HEK293 (cell line): Measurements from ENCODE around the gene CANT1.

Experiments
- CTCF ChIA-PET: fragments of 350-600 bp; formaldehyde crosslinking; extraction: SDS; loops from one replicate; lab custom pipeline; 2021; ENCODE audit warnings: antibody characterized with exemption; lab: Yijun Ruan, JAX
- POLR2A ChIA-PET: fragments of 300-600 bp; formaldehyde crosslinking; extraction: SDS; loops from one replicate; lab custom pipeline; 2020; ENCODE audit warnings: antibody characterized with exemption, inconsistent platforms; lab: Yijun Ruan, JAX
- H3K27ac ChIP-seq: fragments of 200-500 bp; sonication (Bioruptor generic); 2 replicates; pipeline ENCODE4 v1.5.1; 2014; ENCODE audit warnings: low read depth, low read length, control low read depth, inconsistent platforms; ENCODE audit errors: extremely low read depth
- H3K36me3 ChIP-seq, 2 experiments: fragments of 200-500 bp in 1 of 2; sonication (Bioruptor generic) in 1 of 2; 1 replicate in 1 of 2; 2 replicates in 1 of 2; pipeline ENCODE4 v1.5.1; 2014 to 2017; ENCODE audit warnings: inconsistent platforms in 2 of 2, low read length in 2 of 2; ENCODE audit not compliant: control insufficient read depth in 2 of 2, insufficient read depth in 1 of 2
- H3K4me1 ChIP-seq: fragments of 200-500 bp; sonication (Bioruptor generic); 2 replicates; pipeline ENCODE4 v1.5.1; 2014; ENCODE audit warnings: mild to moderate bottlenecking, low read length, inconsistent platforms; ENCODE audit not compliant: control insufficient read depth, insufficient read depth
- H3K4me3 ChIP-seq: 2 replicates; pipeline ENCODE4 v1.5.1; 2011; ENCODE audit warnings: low read depth, mild to moderate bottlenecking, control low read depth, low read length, moderate library complexity
- H3K9me3 ChIP-seq: fragments of 200-500 bp; sonication (Bioruptor generic); 2 replicates; pipeline ENCODE4 v1.5.1; 2014; ENCODE audit warnings: low read depth, low read length, inconsistent platforms; ENCODE audit not compliant: control insufficient read depth, insufficient read depth
- KLF1 ChIP-seq: fragments of 450-650 bp; formaldehyde crosslinking; IDR thresholded peaks from 2 replicates; pipeline ENCODE4 v1.5.1; 2016; ENCODE audit warnings: missing biosample characterization, missing genetic modification characterization
- KLF16 ChIP-seq: fragments of 450-650 bp; formaldehyde crosslinking; IDR thresholded peaks from 2 replicates; pipeline ENCODE4 v1.5.1; 2017; ENCODE audit warnings: missing biosample characterization, missing genetic modification characterization
- RBAK ChIP-seq: fragments of 450-650 bp; formaldehyde crosslinking; IDR thresholded peaks from 2 replicates; pipeline ENCODE4 v1.5.1; 2016; ENCODE audit warnings: missing biosample characterization, missing genetic modification characterization
- SCRT2 ChIP-seq: fragments of 450-650 bp; formaldehyde crosslinking; IDR thresholded peaks from 2 replicates; pipeline ENCODE4 v1.5.1; 2016; ENCODE audit warnings: missing biosample characterization, missing genetic modification characterization
- SP7 ChIP-seq: fragments of 450-650 bp; formaldehyde crosslinking; IDR thresholded peaks from 2 replicates; pipeline ENCODE4 v1.5.1; 2016; ENCODE audit warnings: missing biosample characterization, missing genetic modification characterization
- ZBTB20 ChIP-seq: fragments of 450-650 bp; formaldehyde crosslinking; IDR thresholded peaks from 2 replicates; pipeline ENCODE4 v1.5.1; 2016; ENCODE audit warnings: missing biosample characterization, missing genetic modification characterization
- ZBTB8A ChIP-seq: fragments of 450-650 bp; formaldehyde crosslinking; IDR thresholded peaks from 2 replicates; pipeline ENCODE4 v1.5.1; 2016; ENCODE audit warnings: missing biosample characterization, missing genetic modification characterization
- ZIC2 ChIP-seq: fragments of 450-650 bp; formaldehyde crosslinking; IDR thresholded peaks from 2 replicates; pipeline ENCODE4 v1.5.1; 2016; ENCODE audit warnings: missing biosample characterization, missing genetic modification characterization
- ZNF132 ChIP-seq: fragments of 450-650 bp; formaldehyde crosslinking; IDR thresholded peaks from 2 replicates; pipeline ENCODE4 v1.5.1; 2017; ENCODE audit warnings: missing biosample characterization, missing genetic modification characterization, borderline replicate concordance
- ZNF146 ChIP-seq: fragments of 450-650 bp; formaldehyde crosslinking; IDR thresholded peaks from 2 replicates; pipeline ENCODE4 v1.5.1; 2016; ENCODE audit warnings: missing biosample characterization, missing genetic modification characterization
- ZNF169 ChIP-seq: fragments of 450-650 bp; formaldehyde crosslinking; IDR thresholded peaks from 2 replicates; pipeline ENCODE4 v1.5.1; 2016; ENCODE audit warnings: missing biosample characterization, missing genetic modification characterization
- ZNF335 ChIP-seq: fragments of 450-650 bp; formaldehyde crosslinking; conservative IDR thresholded peaks from 2 replicates; pipeline ENCODE4 v1.5.1; 2016; ENCODE audit warnings: missing biosample characterization, missing genetic modification characterization
- ZNF341 ChIP-seq: fragments of 450-650 bp; formaldehyde crosslinking; IDR thresholded peaks from 2 replicates; pipeline ENCODE4; 2016; ENCODE audit warnings: low read depth, missing biosample characterization, missing genetic modification characterization
- ZNF433 ChIP-seq: fragments of 450-650 bp; formaldehyde crosslinking; IDR thresholded peaks from 2 replicates; pipeline ENCODE4 v1.5.1; 2016; ENCODE audit warnings: missing biosample characterization, missing genetic modification characterization, low read depth
- ZNF48 ChIP-seq: fragments of 450-650 bp; formaldehyde crosslinking; IDR thresholded peaks from 2 replicates; pipeline ENCODE4 v1.5.1; 2016; ENCODE audit warnings: missing biosample characterization, missing genetic modification characterization
- ZNF514 ChIP-seq: fragments of 450-650 bp; formaldehyde crosslinking; IDR thresholded peaks from 2 replicates; pipeline ENCODE4 v1.5.1; 2016; ENCODE audit warnings: missing biosample characterization, missing genetic modification characterization
- ZNF529 ChIP-seq: fragments of 450-650 bp; formaldehyde crosslinking; IDR thresholded peaks from 2 replicates; pipeline ENCODE4 v1.5.1; 2017; ENCODE audit warnings: missing genetic modification characterization, missing biosample characterization; ENCODE audit not compliant: insufficient replicate concordance
- ZNF544 ChIP-seq: fragments of 450-650 bp; formaldehyde crosslinking; IDR thresholded peaks from 2 replicates; pipeline ENCODE4 v1.5.0; 2017; ENCODE audit warnings: missing biosample characterization, missing genetic modification characterization
- ZNF621 ChIP-seq: fragments of 450-650 bp; formaldehyde crosslinking; IDR thresholded peaks from 2 replicates; pipeline ENCODE4 v1.5.1; 2017; ENCODE audit warnings: missing biosample characterization, missing genetic modification characterization
- TF ChIP-seq, protein P1 (sequence below): fragments of 450-650 bp; formaldehyde crosslinking; IDR thresholded peaks from 2 replicates; pipeline ENCODE4 v1.5.1; 2016; ENCODE audit warnings: missing biosample characterization, missing genetic modification characterization, borderline replicate concordance
- TF ChIP-seq, protein P2 (sequence below): fragments of 450-650 bp; formaldehyde crosslinking; IDR thresholded peaks from 2 replicates; pipeline ENCODE4 v1.5.1; 2016; ENCODE audit warnings: missing biosample characterization, missing genetic modification characterization, borderline replicate concordance
- TF ChIP-seq, protein P3 (sequence below): fragments of 450-650 bp; formaldehyde crosslinking; IDR thresholded peaks from 2 replicates; pipeline ENCODE4 v1.5.1; 2016; ENCODE audit warnings: missing biosample characterization, missing genetic modification characterization

Gene CANT1

DNA sequence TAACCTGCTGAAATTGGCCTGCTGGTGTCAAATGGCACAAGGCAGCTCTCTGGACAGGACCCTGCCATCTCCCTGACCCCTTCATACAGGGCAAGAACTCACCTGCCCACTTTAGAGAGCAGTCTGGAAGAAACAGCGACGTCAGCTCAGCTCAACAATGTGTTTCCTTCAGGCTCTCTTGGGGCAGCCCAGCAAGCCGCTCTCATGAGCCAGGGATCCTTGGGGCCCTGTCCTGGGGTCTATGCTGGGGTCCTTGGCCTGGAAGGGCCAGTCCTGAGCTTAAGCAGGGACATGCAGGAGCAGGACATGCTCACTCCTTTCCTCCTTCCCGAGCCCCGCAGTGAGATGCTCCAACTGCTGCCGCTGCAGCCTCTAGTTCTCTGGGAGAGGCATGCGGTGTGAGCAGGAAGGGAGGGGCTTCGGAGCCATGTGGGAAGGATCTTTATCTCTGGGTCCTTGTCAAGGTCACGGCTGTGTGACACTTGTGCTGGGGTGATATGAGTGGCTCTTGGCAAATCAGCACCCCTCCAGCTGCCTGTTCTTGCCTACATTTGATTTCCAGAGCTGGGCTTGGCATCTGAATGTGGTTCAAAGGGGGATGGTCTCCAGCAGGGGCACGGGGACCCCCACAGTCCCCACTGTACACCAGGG is 17.8 kb upstream of the CANT1 start:
- ChIA-PET CTCF (interaction anchor here (0.7 to 5.5 kb wide), 11 partner anchors 13 to 479 kb away, joined by 3 to 67 read pairs (median 7); no protein-coding TSS in a partner anchor), POLR2A (interaction anchor here (1.3 to 2.7 kb wide), 4 partner anchors 11 to 40 kb away, joined by 3 to 19 read pairs (median 6); partner anchors contain the start of gene CANT1)
- H3K4me3 ChIP-seq: no peak overlapping the region
- H3K4me1 ChIP-seq: peaks cover 26% of the 10 kb centered on the region
- H3K9me3 ChIP-seq: no peaks in the 10 kb centered on the region
- no peaks in the 10 kb centered on the region for H3K36me3 ChIP-seq
- TF ChIP-seq ZNF146 (tag by site-specific recombination) (no peak), SCRT2 (tag by site-specific recombination) (peak; percentile 63; the same call in 1 of the 2 replicates), ZNF335 (tag by site-specific recombination) (peak; percentile 98)
- peak overlapping the region; percentile 7; the same call in 1 of the 2 replicates for H3K27ac ChIP-seq

DNA sequence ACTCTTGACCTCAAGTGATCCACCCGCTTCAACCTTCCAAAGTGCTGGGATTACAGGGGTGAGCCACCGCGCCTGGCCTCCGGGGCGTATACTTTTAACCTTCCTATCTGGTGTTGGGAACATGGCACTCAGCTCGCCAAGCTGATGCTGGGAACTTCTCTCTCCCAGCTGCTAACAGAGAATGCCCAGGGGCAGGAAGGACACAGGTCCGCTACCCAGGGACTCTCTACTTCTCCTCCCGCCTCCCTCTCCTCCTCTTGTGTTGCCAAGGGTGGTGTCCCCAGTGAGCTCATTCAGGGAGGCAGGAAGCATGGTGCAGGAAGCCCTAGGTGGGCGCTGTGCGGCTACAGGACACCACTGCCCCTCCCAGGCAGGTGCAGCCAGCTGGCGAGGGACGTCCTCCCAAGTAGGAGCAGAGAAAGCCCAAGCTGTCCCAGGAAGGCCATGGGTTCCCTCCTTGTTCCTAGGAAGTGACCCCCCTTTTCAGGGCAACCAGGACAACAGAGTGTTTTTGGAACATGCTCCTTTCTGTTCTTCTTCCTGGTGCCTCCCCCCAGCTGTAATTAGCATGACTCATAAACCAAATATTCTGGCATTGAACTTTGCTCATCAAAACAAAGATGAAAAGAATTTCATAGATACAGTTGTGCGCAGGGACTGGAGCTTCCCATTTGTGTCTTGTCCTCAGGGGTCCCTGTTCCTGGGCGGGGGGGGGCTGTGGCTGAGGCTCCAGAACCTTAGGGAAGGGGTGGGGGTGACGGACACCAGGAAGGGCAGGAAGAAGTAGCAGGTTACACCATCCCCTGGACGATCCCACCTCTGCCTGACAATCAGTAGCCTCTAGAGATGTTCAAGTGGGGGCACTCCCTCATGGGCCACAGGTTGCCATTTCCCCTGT is 17.1 kb upstream of the CANT1 start:
- POLR2A ChIA-PET: interaction anchor here (0.5 to 2.7 kb wide), 14 partner anchors 10 to 1074 kb away, joined by 3 to 19 read pairs (median 4); partner anchors contain the start of genes CANT1, ENGASE and LGALS3BP
- H3K27ac ChIP-seq: peak overlapping the region; percentile 7; the same call in 1 of the 2 replicates
- H3K4me3 ChIP-seq: peak overlapping the region; percentile 9
- TF ChIP-seq ZIC2 (peak; percentile 75), ZNF529 (tag by site-specific recombination) (no peak), ZBTB8A (tag by site-specific recombination) (no peak), ZNF48 (tag by site-specific recombination) (no peak), KLF1 (tag by site-specific recombination) (peak; percentile 46; the same call in 1 of the 2 replicates), ZNF621 (tag by site-specific recombination) (no peak), ZNF544 (no peak), ZBTB20 (tag by site-specific recombination) (no peak), ZNF169 (no peak), ZNF341 (peak; percentile 86), ZNF132 (tag by site-specific recombination) (no peak), SP7 (tag by site-specific recombination) (peak; percentile 73), KLF16 (tag by site-specific recombination) (no peak), RBAK (no peak), ZNF433 (tag by site-specific recombination) (no peak), ZNF514 (no peak)
- TF ChIP-seq, protein P1, sequence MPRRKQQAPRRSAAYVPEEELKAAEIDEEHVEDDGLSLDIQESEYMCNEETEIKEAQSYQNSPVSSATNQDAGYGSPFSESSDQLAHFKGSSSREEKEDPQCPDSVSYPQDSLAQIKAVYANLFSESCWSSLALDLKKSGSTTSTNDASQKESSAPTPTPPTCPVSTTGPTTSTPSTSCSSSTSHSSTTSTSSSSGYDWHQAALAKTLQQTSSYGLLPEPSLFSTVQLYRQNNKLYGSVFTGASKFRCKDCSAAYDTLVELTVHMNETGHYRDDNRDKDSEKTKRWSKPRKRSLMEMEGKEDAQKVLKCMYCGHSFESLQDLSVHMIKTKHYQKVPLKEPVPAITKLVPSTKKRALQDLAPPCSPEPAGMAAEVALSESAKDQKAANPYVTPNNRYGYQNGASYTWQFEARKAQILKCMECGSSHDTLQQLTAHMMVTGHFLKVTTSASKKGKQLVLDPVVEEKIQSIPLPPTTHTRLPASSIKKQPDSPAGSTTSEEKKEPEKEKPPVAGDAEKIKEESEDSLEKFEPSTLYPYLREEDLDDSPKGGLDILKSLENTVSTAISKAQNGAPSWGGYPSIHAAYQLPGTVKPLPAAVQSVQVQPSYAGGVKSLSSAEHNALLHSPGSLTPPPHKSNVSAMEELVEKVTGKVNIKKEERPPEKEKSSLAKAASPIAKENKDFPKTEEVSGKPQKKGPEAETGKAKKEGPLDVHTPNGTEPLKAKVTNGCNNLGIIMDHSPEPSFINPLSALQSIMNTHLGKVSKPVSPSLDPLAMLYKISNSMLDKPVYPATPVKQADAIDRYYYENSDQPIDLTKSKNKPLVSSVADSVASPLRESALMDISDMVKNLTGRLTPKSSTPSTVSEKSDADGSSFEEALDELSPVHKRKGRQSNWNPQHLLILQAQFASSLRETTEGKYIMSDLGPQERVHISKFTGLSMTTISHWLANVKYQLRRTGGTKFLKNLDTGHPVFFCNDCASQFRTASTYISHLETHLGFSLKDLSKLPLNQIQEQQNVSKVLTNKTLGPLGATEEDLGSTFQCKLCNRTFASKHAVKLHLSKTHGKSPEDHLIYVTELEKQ (tag by site-specific recombination): no peak
- TF ChIP-seq, protein P2, sequence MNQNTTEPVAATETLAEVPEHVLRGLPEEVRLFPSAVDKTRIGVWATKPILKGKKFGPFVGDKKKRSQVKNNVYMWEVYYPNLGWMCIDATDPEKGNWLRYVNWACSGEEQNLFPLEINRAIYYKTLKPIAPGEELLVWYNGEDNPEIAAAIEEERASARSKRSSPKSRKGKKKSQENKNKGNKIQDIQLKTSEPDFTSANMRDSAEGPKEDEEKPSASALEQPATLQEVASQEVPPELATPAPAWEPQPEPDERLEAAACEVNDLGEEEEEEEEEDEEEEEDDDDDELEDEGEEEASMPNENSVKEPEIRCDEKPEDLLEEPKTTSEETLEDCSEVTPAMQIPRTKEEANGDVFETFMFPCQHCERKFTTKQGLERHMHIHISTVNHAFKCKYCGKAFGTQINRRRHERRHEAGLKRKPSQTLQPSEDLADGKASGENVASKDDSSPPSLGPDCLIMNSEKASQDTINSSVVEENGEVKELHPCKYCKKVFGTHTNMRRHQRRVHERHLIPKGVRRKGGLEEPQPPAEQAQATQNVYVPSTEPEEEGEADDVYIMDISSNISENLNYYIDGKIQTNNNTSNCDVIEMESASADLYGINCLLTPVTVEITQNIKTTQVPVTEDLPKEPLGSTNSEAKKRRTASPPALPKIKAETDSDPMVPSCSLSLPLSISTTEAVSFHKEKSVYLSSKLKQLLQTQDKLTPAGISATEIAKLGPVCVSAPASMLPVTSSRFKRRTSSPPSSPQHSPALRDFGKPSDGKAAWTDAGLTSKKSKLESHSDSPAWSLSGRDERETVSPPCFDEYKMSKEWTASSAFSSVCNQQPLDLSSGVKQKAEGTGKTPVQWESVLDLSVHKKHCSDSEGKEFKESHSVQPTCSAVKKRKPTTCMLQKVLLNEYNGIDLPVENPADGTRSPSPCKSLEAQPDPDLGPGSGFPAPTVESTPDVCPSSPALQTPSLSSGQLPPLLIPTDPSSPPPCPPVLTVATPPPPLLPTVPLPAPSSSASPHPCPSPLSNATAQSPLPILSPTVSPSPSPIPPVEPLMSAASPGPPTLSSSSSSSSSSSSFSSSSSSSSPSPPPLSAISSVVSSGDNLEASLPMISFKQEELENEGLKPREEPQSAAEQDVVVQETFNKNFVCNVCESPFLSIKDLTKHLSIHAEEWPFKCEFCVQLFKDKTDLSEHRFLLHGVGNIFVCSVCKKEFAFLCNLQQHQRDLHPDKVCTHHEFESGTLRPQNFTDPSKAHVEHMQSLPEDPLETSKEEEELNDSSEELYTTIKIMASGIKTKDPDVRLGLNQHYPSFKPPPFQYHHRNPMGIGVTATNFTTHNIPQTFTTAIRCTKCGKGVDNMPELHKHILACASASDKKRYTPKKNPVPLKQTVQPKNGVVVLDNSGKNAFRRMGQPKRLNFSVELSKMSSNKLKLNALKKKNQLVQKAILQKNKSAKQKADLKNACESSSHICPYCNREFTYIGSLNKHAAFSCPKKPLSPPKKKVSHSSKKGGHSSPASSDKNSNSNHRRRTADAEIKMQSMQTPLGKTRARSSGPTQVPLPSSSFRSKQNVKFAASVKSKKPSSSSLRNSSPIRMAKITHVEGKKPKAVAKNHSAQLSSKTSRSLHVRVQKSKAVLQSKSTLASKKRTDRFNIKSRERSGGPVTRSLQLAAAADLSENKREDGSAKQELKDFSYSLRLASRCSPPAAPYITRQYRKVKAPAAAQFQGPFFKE (tag by site-specific recombination): no peak
- TF ChIP-seq, protein P3, sequence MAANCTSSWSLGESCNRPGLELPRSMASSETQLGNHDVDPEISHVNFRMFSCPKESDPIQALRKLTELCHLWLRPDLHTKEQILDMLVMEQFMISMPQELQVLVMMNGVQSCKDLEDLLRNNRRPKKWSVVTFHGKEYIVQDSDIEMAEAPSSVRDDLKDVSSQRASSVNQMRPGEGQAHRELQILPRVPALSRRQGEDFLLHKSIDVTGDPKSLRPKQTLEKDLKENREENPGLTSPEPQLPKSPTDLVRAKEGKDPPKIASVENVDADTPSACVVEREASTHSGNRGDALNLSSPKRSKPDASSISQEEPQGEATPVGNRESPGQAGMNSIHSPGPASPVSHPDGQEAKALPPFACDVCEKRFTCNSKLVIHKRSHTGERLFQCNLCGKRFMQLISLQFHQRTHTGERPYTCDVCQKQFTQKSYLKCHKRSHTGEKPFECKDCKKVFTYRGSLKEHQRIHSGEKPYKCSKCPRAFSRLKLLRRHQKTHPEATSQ (tag by site-specific recombination): no peak

More for the DNA sequence above, 17.1 kb upstream of the CANT1 start:
- H3K36me3 ChIP-seq: no peaks in the 10 kb centered on the region
- H3K9me3 ChIP-seq: no peaks in the 10 kb centered on the region
- peaks cover 26% of the 10 kb centered on the region for H3K4me1 ChIP-seq
- CTCF ChIA-PET: interaction anchor here (0.8 to 5.5 kb wide), 14 partner anchors 9 to 374 kb away, joined by 3 to 67 read pairs (median 6); no protein-coding TSS in a partner anchor
